T-helper 1 cell (primary cell): ENCODE data around the gene THYN1.

Experiments
- DNase-seq, 5 donors: peaks; one replicate each; pipeline ENCODE4 v3.0.0-alpha.2; 2012 to 2020

THYN1 gene

DNA sequence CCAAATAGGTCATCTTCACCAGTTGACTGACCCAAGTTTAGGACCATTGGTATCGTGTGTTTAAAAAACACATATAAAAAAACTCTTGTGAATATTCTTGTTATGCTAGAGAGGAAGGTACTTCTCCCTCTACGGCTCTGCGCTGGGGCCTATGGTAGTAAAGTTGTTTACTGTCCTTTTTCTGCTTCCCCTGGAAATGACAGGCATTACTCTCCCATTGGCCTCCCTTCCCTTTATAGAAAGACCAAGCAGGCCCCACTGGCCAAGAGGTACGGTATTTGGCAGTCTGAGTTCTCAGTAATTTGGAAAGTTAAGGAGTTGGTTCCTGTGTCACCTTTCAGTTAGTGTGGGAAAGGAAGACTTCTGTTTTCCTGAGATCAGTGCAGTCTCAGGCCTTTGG lies 6.5 kb downstream of the THYN1 start:
- no peak for DNase-seq

DNA sequence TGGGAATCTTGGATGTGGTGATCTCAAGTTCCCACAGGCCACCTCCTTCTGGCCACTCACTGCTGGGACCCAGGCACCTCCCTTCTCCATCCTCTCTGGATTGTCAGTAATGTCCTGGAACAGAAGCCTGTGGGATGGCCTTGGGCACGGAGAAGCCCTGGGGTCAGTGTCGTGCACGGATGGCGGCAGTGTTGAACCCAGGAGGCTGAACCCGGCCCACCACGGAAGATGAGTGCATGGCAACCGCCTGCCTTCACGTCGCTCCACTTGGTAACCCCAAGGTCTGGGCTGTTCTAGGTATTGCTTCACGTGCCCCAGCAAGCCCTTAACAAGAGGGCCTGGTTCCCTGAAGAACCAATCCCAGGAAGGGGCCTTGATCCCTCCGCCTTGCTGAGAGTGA lies 7.1 kb downstream of the THYN1 start:
- DNase-seq: no peak

DNA sequence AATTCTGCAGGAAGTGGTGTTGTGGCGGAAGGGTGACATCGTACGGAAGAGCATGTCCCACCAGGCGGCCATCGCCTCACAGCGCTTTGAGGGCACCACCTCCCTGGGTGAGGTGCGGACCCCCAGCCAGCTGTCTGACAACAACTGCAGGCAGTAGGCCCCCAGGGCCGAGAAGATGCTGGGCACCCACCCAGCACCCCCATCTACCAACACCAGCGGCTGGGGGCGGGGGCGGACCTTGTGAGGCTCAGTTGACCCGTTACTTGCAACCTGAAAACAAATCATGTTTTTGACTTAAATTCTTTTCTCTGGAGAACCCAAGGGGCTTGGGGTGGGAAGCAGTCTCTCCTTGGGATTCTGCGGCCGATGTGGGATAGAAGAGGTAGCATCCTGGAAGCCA lies 7.7 kb downstream of the THYN1 start:
- no peak for DNase-seq

DNA sequence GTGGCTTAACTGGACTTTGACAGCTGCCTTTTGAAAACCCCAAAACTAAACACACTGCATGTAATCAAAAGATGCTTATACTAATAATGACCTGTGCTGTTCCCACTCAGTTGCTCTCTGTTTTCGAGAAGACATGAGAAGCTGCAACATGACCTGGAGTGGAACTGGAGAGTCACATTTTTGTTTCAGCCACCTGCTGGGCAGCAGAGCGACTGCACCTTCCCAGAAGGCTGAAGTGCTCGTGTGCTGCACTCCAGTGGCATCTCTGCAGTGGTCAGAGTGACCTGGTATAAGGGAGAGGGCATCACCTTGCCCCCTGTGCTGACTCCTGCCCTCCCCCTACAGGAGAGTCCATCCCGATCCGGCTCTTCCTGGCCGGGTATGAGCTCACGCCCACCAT lies 8.6 kb downstream of the THYN1 start:
- DNase-seq: peak in 1 of 5 donors; percentile 19

GRCh38 chr11:134243913-134244312 lies 9.2 kb downstream of the THYN1 start:
- DNase-seq: no peak

- DNase-seq: no peak
These were observed 10.8 kb downstream of the THYN1 start for GRCh38 chr11:134242376-134242775.

DNA sequence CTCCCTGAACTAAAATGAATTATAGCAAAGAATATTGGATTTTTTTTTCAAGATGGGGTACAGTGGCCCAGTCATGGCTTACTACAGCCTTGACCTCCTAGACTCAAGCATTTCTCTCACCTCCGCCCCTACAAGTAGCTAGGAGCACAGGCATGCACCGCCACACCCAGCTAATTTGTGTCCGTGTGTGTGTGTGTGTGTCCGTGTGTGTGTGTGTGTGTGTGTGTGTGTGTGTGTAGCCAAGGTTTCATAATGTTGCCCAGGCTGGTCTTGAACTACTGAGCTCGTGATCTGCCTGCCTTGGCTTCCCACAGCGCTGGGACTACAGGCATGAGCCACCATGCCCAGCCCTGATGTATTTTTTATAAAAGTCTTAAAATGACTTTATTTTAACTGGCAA lies 12.6 kb downstream of the THYN1 start:
- DNase-seq: no peak

DNA sequence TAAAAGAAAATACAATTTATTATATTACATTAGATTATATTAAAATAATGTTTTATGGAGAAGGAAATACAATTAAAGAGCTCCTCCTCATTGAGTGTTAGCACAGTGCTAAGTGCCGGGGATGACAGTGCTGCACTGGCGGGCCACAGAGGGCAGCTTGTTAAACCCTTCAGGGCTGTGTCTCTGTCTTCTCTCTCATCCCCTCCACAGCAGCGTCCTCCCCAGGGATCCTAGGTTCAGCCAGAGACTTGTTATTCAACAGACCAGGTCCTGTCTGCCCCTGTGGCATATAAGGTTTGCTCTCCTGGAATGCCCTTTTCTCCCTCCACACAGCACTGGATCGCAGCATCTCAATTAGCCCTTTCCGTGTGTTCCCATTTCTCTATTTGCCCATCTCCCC lies 14.2 kb downstream of the THYN1 start:
- DNase-seq: no peak

DNA sequence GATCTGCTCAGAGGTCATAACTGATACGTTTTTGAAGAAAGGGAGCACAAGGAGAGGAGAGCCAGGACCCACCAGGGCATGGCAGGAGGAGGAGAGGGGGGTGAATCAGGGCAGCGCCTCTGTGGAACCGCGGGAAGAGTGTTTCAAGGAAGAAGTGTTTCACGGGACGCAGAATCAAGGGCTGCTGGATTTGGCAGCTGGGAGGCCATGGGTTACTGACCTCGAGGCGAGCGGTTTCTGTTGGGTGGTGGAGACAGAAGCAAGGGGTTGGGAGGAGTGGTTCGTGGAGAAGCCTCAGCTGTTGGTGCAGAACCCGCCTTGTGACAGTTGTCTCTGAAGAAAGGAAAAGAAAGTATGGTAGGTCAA lies 15.6 kb downstream of the THYN1 start:
- no peak for DNase-seq

DNA sequence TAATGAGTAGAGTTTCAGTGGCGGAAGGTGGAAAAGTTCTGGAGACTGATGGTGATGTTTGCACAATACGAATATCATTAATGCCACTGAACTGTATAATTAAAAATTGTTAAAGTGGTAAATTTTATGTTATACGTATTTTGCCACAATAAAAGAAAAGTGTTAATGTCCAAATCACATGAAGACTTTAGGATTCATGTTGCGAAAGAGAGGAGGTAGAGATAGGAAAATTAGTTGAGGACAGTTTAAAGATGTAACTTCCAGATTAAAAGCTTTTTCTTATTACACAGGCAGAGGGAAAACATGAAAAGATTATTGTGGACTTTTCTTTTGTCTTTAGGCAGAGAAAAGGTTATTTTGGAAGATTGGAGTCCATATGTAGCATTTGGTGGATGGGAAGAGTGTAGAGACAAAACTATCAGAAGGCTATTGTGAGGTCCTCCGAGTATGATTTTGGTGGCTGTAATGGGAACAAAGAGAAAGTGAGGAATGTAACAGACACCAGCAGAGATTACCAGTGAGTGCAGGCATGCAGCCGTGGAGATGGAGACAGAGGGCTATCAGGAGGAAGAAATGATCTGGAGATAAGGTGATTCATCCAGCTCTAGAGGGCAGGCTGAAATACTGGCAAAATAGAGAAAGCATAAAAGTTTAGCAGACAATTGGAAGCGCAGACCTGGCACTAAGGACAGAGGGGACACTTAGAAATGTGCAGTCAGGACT lies 16.2 kb downstream of the THYN1 start:
- DNase-seq: no peak

GRCh38 chr11:134235399-134235798 lies 17.8 kb downstream of the THYN1 start:
- no peak for DNase-seq

- DNase-seq: no peak
These were observed 19.4 kb downstream of the THYN1 start for GRCh38 chr11:134233729-134234179.

- DNase-seq: peak in 1 of 5 donors; percentile 9
These were observed 21.0 kb downstream of the THYN1 start for GRCh38 chr11:134231958-134232659.

GRCh38 chr11:134230339-134230738 lies 22.8 kb downstream of the THYN1 start:
- DNase-seq: no peak

- DNase-seq: no peak
These were observed 23.9 kb downstream of the THYN1 start for GRCh38 chr11:134229126-134229790.

- DNase-seq: peak in 1 of 5 donors; percentile 10
These were observed 24.5 kb downstream of the THYN1 start for GRCh38 chr11:134228625-134229024.

DNA sequence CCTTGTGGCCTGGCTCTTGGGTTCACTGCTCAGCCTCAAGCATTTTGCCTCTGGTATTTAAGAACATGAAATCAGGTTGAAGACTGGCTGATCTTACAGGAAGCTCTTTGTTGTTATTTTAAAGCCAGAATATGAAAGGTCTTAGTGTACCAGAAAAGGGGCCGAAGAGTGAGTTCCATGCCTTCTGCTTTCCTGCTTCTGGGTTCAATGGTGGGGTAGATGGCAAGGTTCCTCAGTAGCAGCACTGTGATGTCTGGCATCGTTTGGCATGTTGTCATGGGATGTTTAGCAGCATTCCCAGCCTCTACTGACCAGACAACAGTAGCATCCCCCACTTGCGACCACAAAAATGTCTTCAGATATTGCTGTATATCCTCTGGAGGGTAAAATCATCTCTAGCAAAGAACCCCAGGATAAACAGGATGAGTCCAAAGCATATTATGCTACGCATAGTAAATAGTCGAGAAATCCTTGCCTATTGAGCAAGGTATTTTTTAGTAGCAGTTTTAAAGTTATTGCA lies 26.3 kb downstream of the THYN1 start:
- no peak for DNase-seq

DNA sequence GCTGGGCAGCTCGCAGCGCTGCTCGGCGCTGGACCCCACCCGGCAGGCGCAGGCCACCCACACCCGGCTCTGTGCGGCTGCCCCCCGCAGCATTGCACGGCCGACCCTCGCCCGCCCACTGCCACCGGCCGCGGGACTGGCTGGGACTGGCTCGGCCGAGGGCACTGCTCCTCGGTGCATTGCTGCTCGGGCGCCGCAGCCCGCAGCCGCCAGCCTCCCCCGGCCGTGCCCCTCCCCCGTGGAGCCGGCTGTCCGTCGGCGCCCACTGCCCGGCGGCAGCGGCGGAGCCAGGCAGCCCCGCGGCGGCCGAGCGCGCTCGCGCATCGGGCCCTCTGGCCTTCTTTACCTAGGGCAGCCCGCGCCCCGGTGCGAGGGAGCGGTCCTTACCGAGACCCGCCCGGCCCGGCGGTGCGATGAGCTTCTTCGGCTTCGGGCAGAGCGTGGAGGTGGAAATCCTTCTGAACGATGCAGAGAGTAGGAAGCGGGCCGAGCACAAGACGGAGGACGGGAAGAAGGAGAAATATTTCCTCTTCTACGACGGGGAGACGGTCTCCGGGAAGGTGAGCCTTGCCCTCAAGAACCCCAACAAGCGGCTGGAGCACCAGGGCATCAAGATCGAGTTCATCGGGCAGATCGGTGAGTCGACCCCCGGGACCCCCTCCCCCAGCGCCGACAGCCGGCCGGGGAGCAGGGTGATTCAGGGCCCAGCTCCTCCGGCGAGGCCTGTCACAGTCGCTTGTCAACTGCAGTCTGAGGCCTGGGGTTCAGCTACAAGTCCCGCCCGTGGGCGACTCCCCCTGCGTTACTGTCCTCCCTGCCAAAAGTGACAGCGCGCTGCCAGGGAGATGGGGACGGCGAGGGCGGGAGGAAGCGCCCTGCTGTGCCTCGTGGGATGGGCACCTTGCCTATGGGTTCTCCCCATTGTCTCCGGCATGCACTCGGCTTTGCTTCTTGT lies 28.2 kb downstream of the THYN1 start:
- DNase-seq: peak; percentile 16 to 70 (median 31)

- DNase-seq: peak; percentile 92 to 97 (median 96)
These were observed 29.1 kb downstream of the THYN1 start, which contains the start of the genes NCAPD3 and VPS26B for GRCh38 chr11:134223836-134224709. TSS of gene NCAPD3 (minus strand) at chr11:134223967. CDS start at chr11:134223926, 41 bp downstream. TSS of gene VPS26B (plus strand) at chr11:134224671. CDS start at chr11:134225123, 452 bp downstream.

GRCh38 chr11:134223121-134223520 lies 30.0 kb downstream of the THYN1 start:
- DNase-seq: peak in 1 of 5 donors; percentile 10

DNA sequence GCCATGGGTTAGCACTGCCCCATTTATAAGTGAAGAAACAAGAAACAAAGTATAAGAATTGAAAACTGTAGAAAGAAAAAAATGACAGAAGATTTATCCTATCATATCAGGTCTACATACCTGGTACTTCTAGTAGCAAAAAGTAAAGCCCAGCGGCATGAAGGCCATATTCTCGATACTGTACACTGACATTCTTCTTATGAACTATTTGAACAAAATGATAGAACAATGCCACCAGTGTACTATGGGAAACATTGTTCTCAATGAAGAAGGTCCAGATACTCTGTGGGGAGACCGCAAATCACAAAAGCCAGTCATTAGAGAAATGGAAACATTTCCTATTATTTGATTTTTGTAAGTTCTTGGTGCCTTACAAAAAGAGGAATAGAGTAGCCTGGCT lies 36.3 kb downstream of the THYN1 start:
- DNase-seq: no peak
